Right lung (tissue), 5 donors: ENCODE data around the gene TLE1. TPM values are rescaled to one million over a fixed set of nuclear protein-coding genes. Genes with fewer than 3 reads are reported as not detected.

ENCODE experiments used
- DNase-seq, 2 donors: peaks; one replicate each; pipeline ENCODE4 v3.0.0-alpha.2; 2013
- polyA plus RNA-seq, 5 donors: library from polyadenylated mRNA; unstranded; fragments of 120-200 nt; gene quantifications; one replicate each; pipeline versions ENCODE4 v1.2.1 to v1.2.3, GENCODE V29; 2013; ENCODE audit warnings: inconsistent platforms in 1 of 5, low replicate concordance in 1 of 5; ENCODE audit not compliant: insufficient read length in 5 of 5, insufficient read depth in 1 of 5

TLE1 gene
- polyA plus RNA-seq, 5 donors, result 37.0 to 44.5 (median 42.2) TPM

DNA sequence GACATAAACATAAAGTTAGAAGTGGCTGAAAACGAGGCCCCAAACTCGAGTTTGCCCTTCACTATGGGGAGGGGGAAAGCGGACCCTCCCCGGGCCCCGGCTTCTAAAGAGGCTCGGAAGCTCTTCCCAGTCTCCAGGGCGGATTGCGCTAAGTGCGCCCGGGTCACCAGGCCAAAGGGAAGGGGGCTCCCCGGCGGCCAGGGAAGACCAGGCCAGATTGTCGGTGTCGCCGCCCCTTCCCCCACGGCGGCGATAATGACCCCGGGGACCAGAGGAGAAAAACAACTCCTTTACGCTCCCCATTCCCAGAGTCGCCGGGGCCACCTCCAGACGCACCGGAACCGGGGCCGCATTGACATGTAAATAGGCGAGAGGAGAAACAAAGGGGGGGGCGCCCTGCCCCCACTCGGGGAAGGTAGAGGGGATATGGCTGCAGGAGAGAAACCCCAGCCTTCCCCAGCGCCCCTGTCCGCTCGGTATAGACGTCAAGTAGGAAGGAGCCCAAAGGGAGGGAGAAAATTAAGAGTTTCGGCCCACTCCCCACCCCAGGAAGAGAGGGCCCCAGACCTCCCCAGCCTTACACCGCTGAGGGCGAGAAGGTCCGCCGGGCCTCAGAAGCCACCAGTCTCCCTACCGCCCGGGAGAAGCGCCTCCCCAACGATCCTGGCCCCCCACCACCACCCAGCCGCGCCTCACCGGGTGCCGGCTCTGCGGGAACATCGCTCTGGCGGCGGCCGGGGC, 1.7 kb downstream of the TLE1 start:
- DNase-seq, result no peak

DNA sequence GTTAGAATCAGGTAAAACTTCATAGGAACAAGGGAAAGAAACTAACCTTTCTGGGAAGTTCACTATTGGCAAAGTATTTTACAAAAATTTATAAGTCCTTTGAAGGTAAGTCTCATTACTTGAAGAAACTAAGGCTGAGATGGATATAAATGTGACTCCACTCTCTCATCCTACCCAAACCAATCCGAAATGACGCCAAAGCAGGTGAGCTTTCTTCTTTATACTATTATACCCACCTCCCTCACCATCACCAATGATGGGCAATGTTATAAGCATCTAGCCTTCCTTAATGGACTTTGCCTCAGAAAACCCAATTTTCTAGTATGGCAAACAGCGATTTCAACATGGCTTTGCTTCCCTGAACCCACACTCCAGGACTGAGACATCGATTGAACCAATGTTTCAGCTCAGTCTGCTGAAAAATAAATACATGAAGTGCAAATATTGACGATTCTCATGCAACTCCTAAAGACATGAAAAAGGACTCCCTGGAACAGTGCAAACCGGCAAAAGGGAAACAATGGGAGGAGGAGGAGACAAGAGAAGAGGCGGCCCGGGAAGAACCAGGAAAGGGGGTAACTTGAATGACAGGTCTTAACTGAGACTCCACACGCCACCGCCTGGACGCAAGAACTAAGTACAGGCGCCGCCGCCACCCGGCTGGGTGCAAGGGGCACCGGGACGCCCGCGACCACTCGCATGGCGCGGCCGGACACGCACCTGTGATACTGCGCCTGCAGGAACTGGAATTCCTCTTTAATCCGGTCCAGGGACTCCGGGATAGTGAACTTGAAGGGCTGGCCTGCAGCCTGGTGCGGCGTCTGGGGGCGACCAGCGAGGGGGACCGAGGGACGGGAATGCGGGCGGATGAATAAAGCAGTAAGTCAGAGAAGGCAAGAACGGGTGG, 2.5 kb downstream of the TLE1 start:
- DNase-seq, result peak; percentile 74 to 77

DNA sequence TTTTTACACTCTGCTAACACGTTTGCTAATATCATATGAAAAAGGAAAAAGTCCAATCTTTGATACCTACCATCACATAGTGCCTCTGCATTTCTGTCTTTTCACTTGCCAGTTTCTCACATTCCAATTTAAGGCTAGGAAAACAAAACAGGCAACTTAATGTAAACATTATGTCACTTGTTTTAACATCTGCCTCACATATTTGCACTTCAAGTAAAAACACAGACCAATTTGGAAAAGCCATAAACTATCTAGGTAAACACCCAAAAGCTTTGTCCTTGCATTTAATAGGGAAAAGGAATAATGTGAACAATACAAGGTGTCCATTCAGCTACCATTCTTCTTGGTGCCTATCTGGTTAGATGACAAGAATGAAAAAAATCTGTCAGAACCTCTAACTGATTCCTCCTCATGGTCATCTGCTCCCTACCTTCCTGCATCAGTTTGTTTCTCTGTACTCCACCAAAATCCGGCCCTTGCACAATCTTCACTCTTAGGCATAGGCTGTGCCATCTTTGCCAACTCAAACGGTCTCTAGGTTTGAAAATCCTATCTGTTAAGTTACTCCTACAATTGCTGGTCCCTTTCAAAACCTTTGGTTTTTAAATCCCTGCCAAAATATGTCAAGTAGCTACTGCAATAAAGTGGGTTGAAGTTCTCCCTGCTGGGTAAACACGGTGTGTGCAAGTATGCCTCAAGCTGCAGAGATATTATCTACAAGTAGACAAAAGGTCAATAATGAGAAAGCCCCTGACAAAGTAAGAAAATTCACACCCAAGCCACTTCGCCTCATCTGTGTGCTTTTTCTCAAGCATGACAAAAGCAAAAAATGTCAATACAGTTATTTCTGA, 3.4 kb downstream of the TLE1 start:
- DNase-seq, result no peak

DNA sequence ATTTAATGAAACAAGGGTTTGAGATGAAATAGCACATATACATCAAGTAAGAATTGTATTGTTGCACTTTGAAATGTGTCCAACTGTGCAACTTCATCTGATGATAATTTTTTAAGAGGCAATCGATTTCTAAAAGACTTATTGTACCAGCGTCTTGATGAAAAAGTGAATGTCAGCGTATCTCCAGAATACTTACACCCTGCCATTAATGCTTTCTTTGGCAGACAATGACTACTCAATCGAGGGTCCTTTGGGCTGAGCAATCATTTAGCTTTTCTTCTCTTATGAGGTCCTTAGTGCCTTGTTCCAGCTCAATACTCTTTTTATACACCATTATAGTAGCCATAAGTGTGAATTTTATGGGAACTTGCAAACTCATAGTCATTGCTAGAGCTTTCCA, 4.7 kb downstream of the TLE1 start:
- DNase-seq, result no peak

DNA sequence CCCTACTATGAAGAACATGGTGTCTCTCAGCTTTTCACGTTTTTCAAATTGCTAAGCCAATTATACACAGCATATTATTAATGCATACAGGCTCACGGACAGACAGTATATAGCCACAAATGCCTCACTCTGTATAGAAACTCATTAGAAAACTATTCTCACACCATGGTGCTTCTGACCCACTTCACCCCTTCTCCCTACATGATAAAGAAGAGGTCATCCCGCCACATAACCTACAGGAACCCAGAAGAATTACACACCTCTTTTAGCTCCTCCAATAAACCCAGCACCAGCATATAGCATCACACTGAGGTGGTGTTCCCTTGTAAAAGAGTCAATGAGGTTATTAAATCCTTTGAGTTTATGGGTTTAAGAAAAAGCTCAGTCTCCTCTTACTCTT, 5.6 kb downstream of the TLE1 start:
- no peak for DNase-seq

DNA sequence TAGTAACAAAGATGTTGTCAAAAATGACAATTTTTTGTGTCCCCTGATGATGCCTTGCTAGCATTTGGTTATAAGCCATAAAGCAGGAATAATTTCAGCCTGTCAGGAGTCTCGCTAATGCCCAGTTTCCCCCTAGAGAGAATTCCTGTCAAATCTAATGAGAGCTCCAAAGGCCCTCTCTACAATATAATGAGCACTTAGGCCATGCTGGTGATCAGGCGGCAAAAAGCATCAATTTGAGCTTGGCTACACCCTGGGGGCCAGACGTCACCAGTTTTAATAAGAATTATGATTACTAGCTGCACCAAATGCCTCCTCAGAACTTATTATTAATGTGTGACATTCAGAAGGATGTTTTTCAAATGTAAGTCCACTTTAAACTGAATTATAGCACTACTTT, 6.1 kb downstream of the TLE1 start:
- no peak for DNase-seq

DNA sequence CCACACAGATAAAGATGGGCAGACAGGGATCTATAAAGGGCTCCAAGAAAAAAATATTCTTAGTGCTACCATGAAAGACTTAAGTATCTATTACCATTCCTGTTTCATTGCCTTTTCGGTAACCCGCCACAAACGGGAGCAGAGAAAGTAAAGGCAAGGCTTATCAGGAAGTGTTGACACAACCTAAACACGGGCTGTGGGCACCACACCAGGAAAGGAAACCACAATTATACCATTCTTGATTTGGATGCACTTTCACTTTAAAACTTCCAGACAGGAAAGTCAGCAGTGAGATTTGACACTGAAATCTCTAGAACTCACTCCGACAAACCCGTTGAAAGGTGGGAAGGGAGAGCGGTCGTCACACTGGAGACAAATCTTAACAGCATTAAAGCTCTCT, 6.5 kb downstream of the TLE1 start:
- DNase-seq, result no peak

DNA sequence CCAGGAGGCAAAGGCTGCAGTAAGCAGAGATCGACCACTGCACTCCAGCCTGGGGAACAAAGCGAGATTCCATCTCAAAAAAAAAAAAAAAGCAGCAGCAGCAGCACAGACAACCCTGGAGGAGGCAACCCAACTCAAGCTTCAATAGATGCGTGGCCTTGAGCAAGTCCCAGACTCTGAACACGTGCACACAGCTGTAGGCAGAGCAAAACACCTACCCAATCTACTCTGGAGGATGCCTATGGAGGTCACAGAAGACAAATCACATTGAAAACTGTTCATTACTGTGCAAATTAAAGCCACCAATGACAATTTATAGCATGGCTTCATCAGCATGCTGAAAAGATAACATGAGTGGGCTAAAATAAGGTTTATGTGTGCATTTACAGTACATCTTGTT, 7.2 kb downstream of the TLE1 start:
- DNase-seq, result no peak

DNA sequence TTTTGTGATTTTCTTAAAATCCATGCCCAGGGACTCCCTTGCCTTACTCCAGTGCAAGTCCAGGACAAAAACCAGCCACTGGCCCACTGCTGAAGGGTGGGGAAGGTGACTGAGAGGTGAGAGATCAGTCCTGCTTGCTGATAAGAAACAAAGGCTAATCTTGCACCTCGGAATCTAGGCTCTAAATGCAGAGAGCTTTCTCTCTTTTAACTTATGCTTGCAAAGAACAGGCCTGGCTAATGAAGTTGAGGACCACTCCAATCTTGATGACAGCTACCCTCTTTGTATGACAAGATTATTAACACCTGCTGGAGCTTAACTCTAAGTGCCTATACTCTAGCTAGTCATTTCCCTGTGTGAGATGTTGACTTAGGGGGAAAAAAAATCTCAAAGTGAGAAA, 8.8 kb downstream of the TLE1 start:
- DNase-seq, result no peak

DNA sequence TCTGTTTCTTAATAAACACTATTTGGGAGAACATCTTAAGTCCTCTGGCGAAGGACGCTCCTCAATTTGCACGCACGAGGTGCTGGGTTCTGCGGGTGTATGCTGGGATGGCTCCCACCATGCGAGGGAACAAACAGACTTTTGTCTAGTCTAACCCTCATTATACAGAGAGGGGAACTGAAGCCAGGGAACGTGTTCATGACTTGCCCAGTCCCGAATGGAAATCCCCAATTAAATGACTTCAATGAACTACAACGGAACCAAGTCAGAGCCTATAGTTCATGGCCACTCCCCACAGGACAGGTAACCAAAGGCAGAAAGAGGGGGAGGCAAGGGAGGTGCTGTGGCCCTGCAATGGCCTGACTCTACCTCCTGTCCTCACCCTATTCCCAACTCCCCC, 9.3 kb downstream of the TLE1 start:
- no peak for DNase-seq

DNA sequence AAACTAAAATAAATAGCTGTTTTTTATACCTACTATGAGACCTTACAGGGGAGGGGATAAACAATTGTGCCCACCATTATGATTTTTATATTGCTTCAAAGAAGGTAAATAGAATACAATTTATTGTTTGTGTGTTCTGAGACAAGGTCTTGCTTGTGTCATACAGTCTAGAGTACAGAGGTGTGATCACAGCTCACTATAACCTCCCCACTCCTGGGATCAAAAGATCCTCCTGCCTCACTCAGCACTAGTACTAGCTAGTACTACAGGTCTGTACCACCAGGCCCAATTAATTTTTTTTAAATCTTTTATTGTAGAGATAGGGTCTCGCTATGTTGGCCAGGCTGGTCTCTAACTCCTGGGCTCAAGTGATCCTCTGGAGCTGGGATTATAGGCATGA, 11.3 kb downstream of the TLE1 start:
- DNase-seq, result no peak

DNA sequence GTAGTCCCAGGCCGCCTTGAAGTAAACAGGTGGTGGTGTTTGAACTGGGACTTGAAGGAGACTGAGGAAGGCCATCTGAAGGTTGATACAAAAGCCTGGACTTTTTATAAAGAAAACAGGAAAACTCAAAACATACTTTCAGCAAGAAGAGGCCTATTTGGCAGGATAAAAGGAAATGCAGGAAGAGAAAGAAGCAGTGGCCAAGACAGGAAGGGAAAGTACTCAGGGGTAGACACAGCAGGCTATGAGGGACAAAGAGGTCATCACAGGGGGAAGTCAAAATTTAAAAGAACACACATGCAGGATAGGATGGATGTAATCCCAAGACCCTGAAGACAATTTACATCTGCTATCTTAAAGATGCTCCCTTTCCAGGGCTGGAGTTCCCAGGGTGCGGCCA, 13.0 kb downstream of the TLE1 start:
- DNase-seq, result no peak

DNA sequence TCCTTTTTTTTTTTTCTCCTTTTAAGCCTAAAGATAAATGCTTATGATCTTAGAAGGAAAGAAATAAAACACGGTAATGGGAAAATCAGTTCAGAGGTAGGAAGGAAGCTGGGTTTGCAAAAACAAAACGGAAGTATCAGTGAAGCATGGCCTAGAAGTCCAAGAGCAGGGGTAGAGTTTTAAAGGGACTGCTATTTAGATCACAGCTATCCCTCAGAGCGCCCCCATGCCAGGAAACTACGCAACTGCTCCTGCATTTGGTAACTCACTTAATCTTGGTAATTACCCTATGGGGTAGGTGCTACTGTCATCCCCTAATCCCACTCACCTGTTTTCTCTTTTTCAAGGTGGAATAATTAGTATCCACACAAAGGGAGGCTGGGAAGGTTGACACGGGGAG, 16.0 kb downstream of the TLE1 start:
- DNase-seq, result no peak

DNA sequence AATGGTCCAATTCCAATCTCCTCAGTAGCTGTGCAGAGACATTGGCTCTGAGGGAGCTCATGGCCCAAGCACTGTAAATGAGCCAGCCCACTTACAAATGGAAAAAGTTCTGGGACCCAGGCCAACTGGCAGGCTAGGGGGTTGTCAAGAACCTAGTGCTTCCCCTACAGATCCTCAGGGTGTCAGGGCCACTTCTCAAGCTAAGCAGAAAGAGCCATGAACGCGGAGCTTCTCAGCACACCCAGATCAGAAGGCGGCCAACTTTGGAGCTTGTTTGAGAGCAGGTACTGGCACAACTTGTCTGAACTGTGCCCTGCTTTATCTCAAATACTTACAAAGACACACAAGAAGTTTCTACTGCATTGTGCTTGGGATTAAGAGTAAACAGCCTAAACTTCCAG, 17.5 kb downstream of the TLE1 start:
- peak; percentile 93 to 94 for DNase-seq

DNA sequence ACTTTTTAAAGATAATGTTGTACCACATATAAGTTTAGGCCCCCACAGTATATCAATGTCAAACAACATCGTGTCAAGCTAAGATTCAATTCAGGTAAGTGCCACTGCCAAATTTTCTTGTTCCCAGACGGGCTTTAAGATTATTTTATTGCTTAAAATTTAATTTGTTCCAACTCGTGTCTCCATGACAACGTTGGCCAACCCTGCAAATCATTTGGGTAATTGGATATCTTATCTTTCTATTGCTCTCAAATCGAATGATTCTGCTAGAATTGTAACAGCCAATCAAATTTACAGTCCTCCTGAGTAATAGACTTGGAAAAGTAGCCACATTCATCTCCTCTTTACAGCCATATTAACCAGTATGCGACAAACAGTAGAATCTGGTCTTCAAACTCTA, 19.5 kb downstream of the TLE1 start:
- no peak for DNase-seq

DNA sequence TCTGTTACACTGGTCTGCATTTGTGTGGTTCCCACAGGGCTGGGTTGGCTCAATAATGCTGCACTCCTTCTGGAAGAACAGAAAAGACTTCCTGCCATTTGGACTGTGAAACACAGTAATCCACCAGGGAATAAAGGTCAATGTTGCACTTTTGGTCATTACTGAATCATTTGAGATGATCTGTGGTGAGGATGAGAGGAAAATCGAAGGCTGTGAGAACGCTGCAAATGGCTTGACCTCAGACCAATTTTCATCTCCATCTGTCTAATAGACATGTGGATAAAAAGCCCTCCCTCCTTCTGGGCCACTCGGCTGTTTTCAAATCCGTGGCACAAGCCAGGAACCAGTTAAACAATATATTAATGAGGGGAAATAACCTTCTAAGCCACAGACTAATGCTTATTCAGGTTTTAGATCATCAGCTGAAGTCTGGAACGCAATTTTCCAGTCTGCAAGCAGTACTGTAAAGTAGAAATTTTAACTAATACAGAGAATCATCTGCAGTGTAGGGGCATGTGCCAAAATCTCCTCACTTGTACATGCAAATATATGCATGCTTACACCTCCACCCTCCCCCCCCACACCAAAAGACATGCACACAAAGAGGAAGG, 20.2 kb downstream of the TLE1 start:
- DNase-seq, result no peak

DNA sequence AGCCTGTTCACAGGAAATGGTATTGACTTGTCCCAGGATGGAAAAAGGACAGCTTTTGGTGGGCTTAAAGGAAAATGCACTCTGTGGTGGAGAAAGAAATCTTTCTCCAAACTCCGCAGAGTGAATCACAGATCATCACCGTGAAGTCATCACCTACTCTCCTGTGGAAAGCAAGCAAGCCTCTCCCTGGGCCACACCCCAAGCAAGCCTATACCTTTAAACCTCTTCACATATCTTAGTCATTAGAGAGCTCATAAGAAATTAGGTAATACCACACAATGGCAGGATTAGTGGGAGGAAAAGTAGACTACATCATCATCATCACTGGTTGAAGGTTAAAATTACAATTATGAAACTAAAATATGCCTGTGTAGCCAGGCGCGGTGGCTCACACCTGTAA, 23.2 kb downstream of the TLE1 start:
- DNase-seq, result no peak

DNA sequence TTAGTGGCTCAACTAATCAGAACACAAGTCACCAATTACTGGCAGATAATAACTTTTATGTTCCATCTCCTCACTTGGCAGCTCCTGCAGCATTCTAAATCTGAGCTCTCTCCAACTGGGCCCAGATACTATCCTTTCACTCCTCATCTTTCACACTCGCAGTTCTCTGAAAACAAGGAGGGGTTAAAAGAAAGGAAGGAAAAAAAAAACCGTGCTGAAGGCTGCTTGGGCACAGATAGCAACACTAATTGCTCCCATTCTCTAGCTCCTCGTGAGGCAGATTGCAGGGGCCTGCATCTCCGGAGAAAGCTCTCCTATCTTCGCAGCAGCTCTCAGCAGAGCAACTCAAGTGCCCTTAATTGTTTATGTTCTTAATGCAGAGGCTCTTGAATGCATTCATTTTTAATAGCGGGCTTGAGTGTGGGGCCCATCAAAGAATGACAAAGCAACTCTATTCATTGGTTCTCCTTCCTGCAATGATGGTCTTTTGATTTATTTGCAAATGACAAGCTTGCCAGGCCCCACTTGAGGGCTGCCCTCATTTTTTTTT, 23.9 kb downstream of the TLE1 start:
- DNase-seq, result peak; percentile 74 to 80

DNA sequence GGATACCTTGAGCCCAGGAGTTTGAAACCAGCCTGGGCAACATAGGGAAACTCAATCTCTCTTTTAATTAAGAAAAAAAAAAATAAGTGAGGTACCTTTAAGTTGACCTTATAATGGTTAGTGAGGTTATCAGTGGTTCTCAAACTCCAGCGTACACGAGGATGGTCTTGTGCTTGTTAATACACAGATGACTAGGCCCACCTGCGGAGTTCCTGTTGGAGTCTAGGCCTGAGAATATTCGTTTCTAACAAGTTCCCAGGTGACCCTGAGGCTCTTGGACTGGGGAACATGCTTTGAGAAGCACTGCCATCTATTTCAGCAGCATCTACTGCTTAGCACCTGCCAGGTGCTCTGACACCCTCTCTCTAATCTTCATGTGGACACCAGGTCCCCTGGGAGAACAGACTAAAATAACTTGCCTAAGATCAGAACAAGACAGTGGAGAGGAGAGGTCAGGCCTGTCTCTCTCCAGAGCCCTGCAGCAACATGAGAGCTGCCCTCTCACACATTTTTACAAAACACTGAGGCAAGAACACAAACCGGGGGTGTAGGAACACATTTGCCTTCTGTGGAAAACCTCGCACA, 24.6 kb downstream of the TLE1 start:
- no peak for DNase-seq

DNA sequence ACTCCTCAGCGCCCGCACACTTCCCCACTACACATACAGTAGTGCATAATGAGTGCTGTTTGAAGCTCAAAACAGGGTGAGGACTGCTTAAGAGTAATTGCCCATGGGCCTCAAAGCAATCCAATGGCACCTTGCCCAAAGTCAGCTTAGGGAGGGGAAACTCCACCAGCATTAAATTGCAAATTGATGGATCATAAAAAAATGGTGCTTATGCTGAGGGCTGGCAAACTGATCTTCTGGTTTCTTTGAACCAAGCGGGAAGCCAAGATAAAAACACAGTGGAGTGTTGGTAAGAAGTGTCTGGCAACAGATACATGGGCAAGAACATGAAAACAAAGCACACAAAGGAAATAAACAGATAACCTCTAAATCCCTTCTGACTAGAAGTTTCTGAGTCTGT, 28.0 kb downstream of the TLE1 start:
- DNase-seq, result no peak

DNA sequence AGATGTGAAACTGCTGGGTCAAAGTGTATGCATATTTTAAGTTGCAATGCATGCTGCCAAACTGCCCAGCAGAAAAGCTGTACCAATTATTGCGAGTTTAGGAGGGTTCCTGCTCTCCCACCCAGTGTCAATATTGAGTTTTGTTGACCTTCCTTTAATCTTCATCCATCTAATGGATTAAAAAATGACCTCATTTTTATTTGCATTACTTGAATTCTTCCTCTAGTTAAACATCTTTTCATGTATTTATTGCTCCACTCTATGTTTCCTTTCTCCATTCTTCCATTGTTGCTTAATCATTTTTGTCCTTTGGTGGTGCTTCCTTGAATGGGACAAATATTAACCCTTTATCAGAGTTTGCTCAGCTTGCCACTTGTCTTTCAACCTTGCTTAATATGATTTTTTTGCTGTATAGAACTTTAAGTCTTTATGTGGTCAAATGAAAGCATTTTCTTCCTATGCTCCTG, 32.4 kb downstream of the TLE1 start:
- DNase-seq, result no peak
